Fibroblast of mammary gland (primary cell): ENCODE measurements around the gene SV2A.
"Not testable (repeated sequence)": the region's sequence is repeated elsewhere in the genome, so short reads cannot be mapped to it uniquely, and the experiment has no call there.

Experiments
- DNase-seq: peaks from one replicate; pipeline ENCODE4 v3.0.0-alpha.2; 2010; ENCODE audit warnings: low read depth
- H3K4me3 ChIP-seq: 2 replicates; pipeline ENCODE4 v1.5.1; 2011; ENCODE audit warnings: low read depth, mild to moderate bottlenecking, low read length, moderate library complexity; ENCODE audit not compliant: control insufficient read depth
- CTCF ChIP-seq: conservative IDR thresholded peaks from 2 replicates; pipeline ENCODE4 v1.5.1; 2011; ENCODE audit warnings: low read depth, low read length, inconsistent platforms; ENCODE audit not compliant: control insufficient read depth, insufficient read depth

SV2A gene

DNA sequence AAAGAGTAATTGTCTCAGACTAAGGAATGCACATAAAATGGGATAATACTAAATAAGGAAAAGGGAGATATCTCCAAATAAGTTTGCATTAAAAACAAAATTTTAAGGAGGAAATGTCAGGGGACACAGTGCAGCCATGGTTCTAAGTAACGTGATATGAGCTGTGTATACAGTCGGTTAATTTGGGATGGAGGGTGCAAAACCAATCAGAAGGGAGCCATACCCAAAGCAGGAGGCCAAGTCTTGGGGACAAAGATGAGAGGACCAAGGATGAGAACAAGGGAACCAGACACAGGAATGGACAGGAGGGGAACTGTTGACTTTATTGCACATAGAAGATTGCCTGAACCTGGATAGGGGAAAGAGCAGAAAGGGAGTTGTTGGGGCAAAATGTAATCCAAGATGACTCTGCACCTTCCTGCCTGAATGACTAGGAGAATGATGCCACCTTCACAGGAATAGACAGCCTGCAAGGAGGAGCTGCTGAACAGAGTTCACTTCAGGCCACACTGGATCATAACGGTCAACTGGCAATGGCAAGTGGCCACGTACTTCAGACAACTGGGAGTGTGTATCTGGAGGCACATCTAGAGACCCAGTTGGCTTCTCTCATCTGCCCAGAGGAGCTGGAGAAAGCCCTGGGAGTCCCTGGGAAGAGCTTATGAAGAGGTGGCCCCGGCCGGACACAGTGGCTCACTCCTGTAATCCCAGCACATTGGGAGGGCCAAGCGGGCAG, 40.3 kb downstream of the SV2A start:
- no peak overlapping the region for H3K4me3 ChIP-seq
- TF ChIP-seq CTCF = no peak
- no peak for DNase-seq

DNA sequence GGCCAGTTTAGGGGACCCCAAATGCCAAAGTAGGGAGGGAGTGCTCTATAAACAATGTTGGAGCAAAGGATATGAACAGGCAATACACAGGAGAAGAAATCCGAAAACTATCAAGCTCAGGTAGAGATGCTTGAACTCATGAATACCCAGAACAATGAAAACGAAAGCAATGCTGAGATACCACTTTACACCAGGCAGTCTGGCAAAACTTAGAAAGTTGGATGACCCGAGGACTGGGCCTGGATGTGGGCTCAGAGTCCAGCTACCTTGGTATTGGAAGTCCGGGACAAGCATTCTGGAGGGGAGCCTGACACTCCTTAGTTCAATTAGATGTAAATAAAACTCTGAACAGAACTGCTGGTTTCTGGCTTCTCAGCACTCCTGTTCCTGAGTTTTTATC, 44.6 kb downstream of the SV2A start:
- DNase-seq, H3K4me3 ChIP-seq: not testable (repeated sequence)

DNA sequence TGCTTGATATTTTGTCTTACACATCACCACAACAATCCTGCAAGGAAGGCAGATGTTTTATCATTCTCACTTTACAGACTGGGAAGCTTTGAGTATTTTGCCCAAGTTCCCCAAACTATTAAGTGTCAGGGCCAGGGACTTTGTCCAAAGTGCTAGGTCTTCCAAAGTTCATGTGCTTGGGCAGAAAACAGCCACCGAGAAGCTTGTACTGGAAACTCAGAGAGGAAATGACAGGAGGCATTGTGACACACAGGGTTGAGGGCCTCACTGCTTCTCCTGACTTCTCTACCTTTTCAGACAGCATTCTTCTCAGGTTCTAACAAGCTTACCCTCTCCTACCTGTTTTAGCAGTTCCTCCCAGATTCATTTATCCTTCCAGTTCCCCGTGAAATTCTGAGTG, 50.8 kb downstream of the SV2A start:
- H3K4me3 ChIP-seq, DNase-seq: not testable (repeated sequence)

- not testable (repeated sequence) for H3K4me3 ChIP-seq, DNase-seq
Measured at GRCh38 chr1:149861497-149862054, 56.1 kb downstream of the SV2A start.

- DNase-seq, H3K4me3 ChIP-seq: not testable (repeated sequence)
Measured at GRCh38 chr1:149860684-149861496, 56.8 kb downstream of the SV2A start.

GRCh38 chr1:149860271-149860670, 57.4 kb downstream of the SV2A start:
- not testable (repeated sequence) for DNase-seq, H3K4me3 ChIP-seq
